ENCODE data around the gene TMEM247.

TMEM247 gene

GRCh38 chr2:46502291-46502885 lies 23.0 kb downstream of the TMEM247 start:
- ChIA-PET CTCF (no interaction called here), POLR2A (no interaction called here)
- H3K4me3 ChIP-seq (ENCODE audit: low read depth, low read length): no peak overlapping the region
- no peak for TF ChIP-seq CTCF (IDR thresholded peaks at IDR 0.05; ENCODE audit: insufficient read depth, low read length, missing control alignments)
- no peak for DNase-seq (ENCODE audit: low read depth, low spot score)

- CTCF ChIA-PET: no interaction called here
Observed at GRCh38 chr2:46503686-46504085, 24.3 kb downstream of the TMEM247 start.

GRCh38 chr2:46504221-46504620 lies 24.9 kb downstream of the TMEM247 start:
- ChIA-PET CTCF (no interaction called here), POLR2A (no interaction called here)
- no peak overlapping the region for H3K4me3 ChIP-seq (ENCODE audit: low read depth, low read length)
- DNase-seq (ENCODE audit: low read depth, low spot score): no peak
- no peak for TF ChIP-seq CTCF (IDR thresholded peaks at IDR 0.05; ENCODE audit: insufficient read depth, low read length, missing control alignments)

More at GRCh38 chr2:46503686-46504085, 24.3 kb downstream of the TMEM247 start:
- TF ChIP-seq CTCF (IDR thresholded peaks at IDR 0.05; ENCODE audit: insufficient read depth, low read length, missing control alignments): no peak
- POLR2A ChIA-PET: no interaction called here
- no peak overlapping the region for H3K4me3 ChIP-seq (ENCODE audit: low read depth, low read length)
- no peak for DNase-seq (ENCODE audit: low read depth, low spot score)

- POLR2A ChIA-PET: no interaction called here
- H3K4me3 ChIP-seq (ENCODE audit: low read depth, low read length): no peak overlapping the region
- no peak for TF ChIP-seq CTCF (IDR thresholded peaks at IDR 0.05; ENCODE audit: insufficient read depth, low read length, missing control alignments)
- no peak for DNase-seq (ENCODE audit: low read depth, low spot score)
- CTCF ChIA-PET: no interaction called here
Observed at GRCh38 chr2:46504685-46505471, 25.5 kb downstream of the TMEM247 start.

GRCh38 chr2:46505472-46505783 lies 26.1 kb downstream of the TMEM247 start:
- POLR2A ChIA-PET: no interaction called here
- no peak overlapping the region for H3K4me3 ChIP-seq (ENCODE audit: low read depth, low read length)
- CTCF ChIA-PET: no interaction called here
- no peak for TF ChIP-seq CTCF (IDR thresholded peaks at IDR 0.05; ENCODE audit: insufficient read depth, low read length, missing control alignments)
- no peak for DNase-seq (ENCODE audit: low read depth, low spot score)

GRCh38 chr2:46506131-46506706 lies 26.9 kb downstream of the TMEM247 start:
- ChIA-PET POLR2A (no interaction called here), CTCF (interaction anchor here (1.6 kb wide), 1 partner anchor 11 kb away, joined by 5 read pairs; no protein-coding TSS in a partner anchor)
- DNase-seq (ENCODE audit: low read depth, low spot score): no peak
- H3K4me3 ChIP-seq (ENCODE audit: low read depth, low read length): no peak overlapping the region
- no peak for TF ChIP-seq CTCF (IDR thresholded peaks at IDR 0.05; ENCODE audit: insufficient read depth, low read length, missing control alignments)

Measured in AG04449 (cell line).